H9 (cell line): ENCODE data around the gene FAM3C. TPM values are rescaled to one million over a fixed set of nuclear protein-coding genes. Genes with fewer than 3 reads are reported as not detected.

ENCODE experiments used
- DNase-seq: peaks from one replicate; pipeline ENCODE4 v3.0.0-alpha.2; 2017
- H2AFZ ChIP-seq: one replicate; pipeline ENCODE4 v1.6.1; 2013; ENCODE audit warnings: mild to moderate bottlenecking, low read length, control low read depth, moderate library complexity
- H2AK5ac ChIP-seq: 2 replicates; pipeline ENCODE4 v1.6.1; 2013; ENCODE audit warnings: low read length, control low read depth, mixed read lengths; ENCODE audit not compliant: insufficient read length
- H2BK120ac ChIP-seq: one replicate; pipeline ENCODE4 v1.6.1; 2013; ENCODE audit warnings: low read depth, mild to moderate bottlenecking, low read length, control low read depth, inconsistent platforms; ENCODE audit not compliant: poor library complexity, severe bottlenecking
- H2BK12ac ChIP-seq: 2 replicates; pipeline ENCODE4 v1.6.1; 2013; ENCODE audit warnings: low read length, control low read depth, mixed read lengths, low read depth; ENCODE audit not compliant: insufficient read length
- H2BK15ac ChIP-seq: 2 replicates; pipeline ENCODE4 v1.6.1; 2013; ENCODE audit warnings: low read depth, low read length, control low read depth
- H2BK20ac ChIP-seq: one replicate; pipeline ENCODE4 v1.6.1; 2013; ENCODE audit warnings: low read depth, mild to moderate bottlenecking, low read length, control low read depth, inconsistent platforms; ENCODE audit not compliant: poor library complexity, severe bottlenecking
- H2BK5ac ChIP-seq: 2 replicates; pipeline ENCODE4 v1.6.1; 2013; ENCODE audit warnings: low read length, control low read depth, mixed read lengths; ENCODE audit not compliant: insufficient read length
- H3K14ac ChIP-seq: 2 replicates; pipeline ENCODE4 v1.6.1; 2013; ENCODE audit warnings: low read length, control low read depth; ENCODE audit not compliant: insufficient read depth
- H3K18ac ChIP-seq: 2 replicates; pipeline ENCODE4 v1.6.1; 2013; ENCODE audit warnings: low read depth, mild to moderate bottlenecking, mixed read lengths, low read length, control low read depth; ENCODE audit not compliant: insufficient read length
- H3K23ac ChIP-seq: 2 replicates; pipeline ENCODE4 v1.6.1; 2013; ENCODE audit warnings: low read length, control low read depth, mixed read lengths, low read depth; ENCODE audit not compliant: insufficient read length
- H3K23me2 ChIP-seq: 2 replicates; pipeline ENCODE4 v1.6.1; 2013; ENCODE audit warnings: low read depth, mild to moderate bottlenecking, mixed read lengths, low read length, control low read depth; ENCODE audit not compliant: insufficient read length, poor library complexity, severe bottlenecking
- H3K27ac ChIP-seq: 2 replicates; pipeline ENCODE4 v1.5.1; 2013; ENCODE audit warnings: low read length, control low read depth, mixed read lengths, low read depth; ENCODE audit not compliant: insufficient read length
- H3K27me3 ChIP-seq: 2 replicates; pipeline ENCODE4 v1.6.1; 2013; ENCODE audit warnings: low read length, control low read depth, inconsistent platforms; ENCODE audit not compliant: insufficient read depth
- H3K4ac ChIP-seq: 2 replicates; pipeline ENCODE4 v1.6.1; 2013; ENCODE audit warnings: low read depth, mild to moderate bottlenecking, control low read depth, inconsistent platforms, low read length, moderate library complexity
- H3K4me1 ChIP-seq: 2 replicates; pipeline ENCODE4 v1.6.1; 2013; ENCODE audit warnings: low read length, control low read depth, inconsistent platforms; ENCODE audit not compliant: insufficient read depth
- H3K4me2 ChIP-seq: 2 replicates; pipeline ENCODE4 v1.6.1; 2013; ENCODE audit warnings: low read length, control low read depth, mixed read lengths; ENCODE audit not compliant: insufficient read length, insufficient read depth
- H3K56ac ChIP-seq: 2 replicates; pipeline ENCODE4 v1.6.1; 2013; ENCODE audit warnings: low read depth, mild to moderate bottlenecking, mixed read lengths, low read length, control low read depth; ENCODE audit not compliant: insufficient read length
- H3K79me1 ChIP-seq: 2 replicates; pipeline ENCODE4 v1.6.1; 2013; ENCODE audit warnings: low read depth, mild to moderate bottlenecking, moderate library complexity, low read length, control low read depth, inconsistent platforms; ENCODE audit not compliant: insufficient read depth, poor library complexity, severe bottlenecking
- H3K79me2 ChIP-seq: 2 replicates; pipeline ENCODE4 v1.6.1; 2013; ENCODE audit warnings: low read length, control low read depth, inconsistent platforms; ENCODE audit not compliant: insufficient read depth
- H3K9ac ChIP-seq: 2 replicates; pipeline ENCODE4 v1.6.1; 2013; ENCODE audit warnings: low read length, control low read depth, mixed read lengths; ENCODE audit not compliant: insufficient read length; ENCODE audit errors: extremely low read depth
- H3K9me3 ChIP-seq: one replicate; pipeline ENCODE4 v1.6.1; 2013; ENCODE audit warnings: low read depth, low read length, inconsistent platforms; ENCODE audit not compliant: control insufficient read depth
- H3T11ph ChIP-seq: one replicate; pipeline ENCODE4 v1.6.1; 2013; ENCODE audit warnings: mild to moderate bottlenecking, low read length, control low read depth, inconsistent platforms
- H4K20me1 ChIP-seq: one replicate; pipeline ENCODE4 v1.6.1; 2013; ENCODE audit not compliant: control insufficient read depth, insufficient read length, insufficient read depth
- H4K5ac ChIP-seq: 2 replicates; pipeline ENCODE4 v1.6.1; 2013; ENCODE audit warnings: low read depth, mild to moderate bottlenecking, mixed read lengths, low read length, control low read depth; ENCODE audit not compliant: insufficient read length
- H4K8ac ChIP-seq: replicated peaks from 2 replicates; pipeline ENCODE4 v1.6.1; 2013; ENCODE audit warnings: low read length, control low read depth, mixed read lengths, low read depth; ENCODE audit not compliant: insufficient read length
- H4K91ac ChIP-seq: 2 replicates; pipeline ENCODE4 v1.6.1; 2013; ENCODE audit warnings: low read depth, mild to moderate bottlenecking, moderate library complexity, mixed read lengths, low read length, control low read depth; ENCODE audit not compliant: insufficient read length
- H3K27ac Mint-ChIP-seq, 3 experiments: 2 replicates in 2 of 3; 3 replicates in 1 of 3; pipeline ENCODE4 v1.8.0; 2020 to 2021; ENCODE audit warnings: mixed read lengths in 3 of 3, mild to moderate bottlenecking in 1 of 3, moderate library complexity in 1 of 3
- H3K27me3 Mint-ChIP-seq: 2 replicates; pipeline ENCODE4 v1.8.0; 2021; ENCODE audit warnings: low read depth, mild to moderate bottlenecking, moderate library complexity, mixed read lengths
- H3K36me3 Mint-ChIP-seq, 3 experiments: 2 replicates in 2 of 3; 3 replicates in 1 of 3; pipeline ENCODE4 v1.8.0; 2020 to 2021; ENCODE audit warnings: low read depth in 3 of 3, mixed read lengths in 3 of 3; ENCODE audit not compliant: insufficient read depth in 1 of 3
- H3K4me1 Mint-ChIP-seq, 2 experiments: 2 replicates each; pipeline ENCODE4 v1.8.0; 2020; ENCODE audit warnings: mixed read lengths in 2 of 2
- H3K4me3 Mint-ChIP-seq, 2 experiments: 2 replicates in 1 of 2; 3 replicates in 1 of 2; pipeline ENCODE4 v1.8.0; 2020 to 2021; ENCODE audit warnings: mild to moderate bottlenecking in 2 of 2, mixed read lengths in 2 of 2, moderate library complexity in 1 of 2
- H3K9me3 Mint-ChIP-seq, 2 experiments: 2 replicates in 1 of 2; 3 replicates in 1 of 2; pipeline ENCODE4 v1.8.0; 2020; ENCODE audit warnings: mild to moderate bottlenecking in 2 of 2, mixed read lengths in 2 of 2, moderate library complexity in 1 of 2
- WGBS: extraction: QIAGEN DNeasy Blood & Tissue Kit; methylation state at CpG from one replicate; pipeline ENCODE4 v1.1.7; 2013; ENCODE audit warnings: missing lambda C conversion rate, low lambda C conversion rate, mixed read lengths; ENCODE audit not compliant: insufficient read length; ENCODE audit errors: extremely low coverage; 5-methylcytosine and 5-hydroxymethylcytosine counted together
- total RNA-seq: library from RNA; stranded (reverse); gene quantifications from 2 replicates; pipeline ENCODE4 v1.2.1, GENCODE V29; 2021
- TF ChIP-seq, protein P1 (sequence below): fragments of 200-600 bp; sonication (generic); conservative IDR thresholded peaks from 3 replicates; pipeline ENCODE4 v1.8.0; 2021; ENCODE audit warnings: antibody characterized with exemption, mild to moderate bottlenecking

Gene FAM3C
- total RNA-seq, 1 experiment from 2014 or later, result 64.5 TPM

DNA sequence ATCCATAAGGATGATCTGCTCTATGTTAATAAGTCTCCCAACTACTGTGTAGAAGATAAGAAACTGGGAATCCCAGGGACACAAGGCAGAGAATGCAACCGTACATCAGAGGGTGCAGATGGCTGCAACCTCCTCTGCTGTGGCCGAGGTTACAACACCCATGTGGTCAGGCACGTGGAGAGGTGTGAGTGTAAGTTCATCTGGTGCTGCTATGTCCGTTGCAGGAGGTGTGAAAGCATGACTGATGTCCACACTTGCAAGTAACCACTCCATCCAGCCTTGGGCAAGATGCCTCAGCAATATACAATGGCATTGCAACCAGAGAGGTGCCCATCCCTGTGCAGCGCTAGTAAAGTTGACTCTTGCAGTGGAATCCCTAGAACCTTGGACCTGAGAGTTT is 57.0 kb downstream of the FAM3C start:
- H2AK5ac ChIP-seq, result no peak overlapping the region
- no peak for DNase-seq
- H2BK15ac ChIP-seq, result no peak overlapping the region
- H3K14ac ChIP-seq, result no peak overlapping the region
- no peaks in the 10 kb centered on the region for H3K27me3 Mint-ChIP-seq
- no peak overlapping the region for H3K27ac Mint-ChIP-seq
- TF ChIP-seq, protein P1, sequence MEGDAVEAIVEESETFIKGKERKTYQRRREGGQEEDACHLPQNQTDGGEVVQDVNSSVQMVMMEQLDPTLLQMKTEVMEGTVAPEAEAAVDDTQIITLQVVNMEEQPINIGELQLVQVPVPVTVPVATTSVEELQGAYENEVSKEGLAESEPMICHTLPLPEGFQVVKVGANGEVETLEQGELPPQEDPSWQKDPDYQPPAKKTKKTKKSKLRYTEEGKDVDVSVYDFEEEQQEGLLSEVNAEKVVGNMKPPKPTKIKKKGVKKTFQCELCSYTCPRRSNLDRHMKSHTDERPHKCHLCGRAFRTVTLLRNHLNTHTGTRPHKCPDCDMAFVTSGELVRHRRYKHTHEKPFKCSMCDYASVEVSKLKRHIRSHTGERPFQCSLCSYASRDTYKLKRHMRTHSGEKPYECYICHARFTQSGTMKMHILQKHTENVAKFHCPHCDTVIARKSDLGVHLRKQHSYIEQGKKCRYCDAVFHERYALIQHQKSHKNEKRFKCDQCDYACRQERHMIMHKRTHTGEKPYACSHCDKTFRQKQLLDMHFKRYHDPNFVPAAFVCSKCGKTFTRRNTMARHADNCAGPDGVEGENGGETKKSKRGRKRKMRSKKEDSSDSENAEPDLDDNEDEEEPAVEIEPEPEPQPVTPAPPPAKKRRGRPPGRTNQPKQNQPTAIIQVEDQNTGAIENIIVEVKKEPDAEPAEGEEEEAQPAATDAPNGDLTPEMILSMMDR, result no peak
- H3K9ac ChIP-seq, result no peak overlapping the region
- WGBS, result no CpG with 5 or more reads among the region's 5 CpGs
- no peaks in the 10 kb centered on the region for H3K36me3 Mint-ChIP-seq
- H3K27ac ChIP-seq, result no peak overlapping the region
- no peak overlapping the region for H3K4me3 Mint-ChIP-seq
- H3K4ac ChIP-seq, result no peak overlapping the region
- no peak overlapping the region for H3K23ac ChIP-seq
- H3K9me3 ChIP-seq, result no peaks in the 10 kb centered on the region
- no peaks in the 10 kb centered on the region for H3K23me2 ChIP-seq
- no peak overlapping the region for H3K56ac ChIP-seq
- H3K9me3 Mint-ChIP-seq, result no peaks in the 10 kb centered on the region
- no peak overlapping the region for H4K8ac ChIP-seq
- H3T11ph ChIP-seq, result no peak overlapping the region
- H3K4me2 ChIP-seq, result no peak overlapping the region
- no peak overlapping the region for H4K91ac ChIP-seq
- H4K20me1 ChIP-seq, result no peaks in the 10 kb centered on the region
- H4K5ac ChIP-seq, result no peak overlapping the region
- H2AFZ ChIP-seq, result no peak overlapping the region
- no peaks in the 10 kb centered on the region for H3K4me1 Mint-ChIP-seq
- no peak overlapping the region for H2BK5ac ChIP-seq
- no peak overlapping the region for H3K18ac ChIP-seq
- H3K4me1 ChIP-seq, result no peaks in the 10 kb centered on the region
- H2BK120ac ChIP-seq, result no peak overlapping the region
- H3K79me1 ChIP-seq, result no peaks in the 10 kb centered on the region
- H2BK20ac ChIP-seq, result no peak overlapping the region
- no peaks in the 10 kb centered on the region for H3K79me2 ChIP-seq
- no peak overlapping the region for H2BK12ac ChIP-seq
- H3K27me3 ChIP-seq, result no peaks in the 10 kb centered on the region
